HG03439 (cell line): ENCODE results near the gene ZNF665.
"Not testable (repeated sequence)": the region's sequence is repeated elsewhere in the genome, so short reads cannot be mapped to it uniquely, and the experiment has no call there.

ENCODE experiments used
- ATAC-seq: cut with Tn5 transposase; IDR thresholded peaks from one replicate; pipeline ENCODE4 v1.9.1; 2021; ENCODE audit warnings: mild to moderate bottlenecking, moderate library complexity; ENCODE audit not compliant: unreplicated experiment

Gene ZNF665

GRCh38 chr19:53192771-53193534 lies at the start of gene ZNF665:
Gene ZNF665, minus strand, starts transcription at chr19:53193358. Its CDS starts 10,460 bp downstream, at chr19:53182898.
- ATAC-seq = no peak

GRCh38 chr19:53237114-53237777 lies 44.1 kb upstream of the ZNF665 start:
- no peak for ATAC-seq

- ATAC-seq = no peak
These were observed 31.4 kb upstream of the ZNF665 start for GRCh38 chr19:53224606-53225005.

GRCh38 chr19:53222716-53223115 lies 29.6 kb upstream of the ZNF665 start:
- ATAC-seq = not testable (repeated sequence)

GRCh38 chr19:53212703-53213320 lies 19.7 kb upstream of the ZNF665 start:
- ATAC-seq = no peak

- not testable (repeated sequence) for ATAC-seq
These were observed 18.4 kb upstream of the ZNF665 start for GRCh38 chr19:53211554-53211953.

GRCh38 chr19:53196777-53197396 lies 3.7 kb upstream of the ZNF665 start:
- no peak for ATAC-seq

GRCh38 chr19:53195265-53195903 lies 2.2 kb upstream of the ZNF665 start:
- no peak for ATAC-seq

GRCh38 chr19:53193535-53194222 lies 521 bp upstream of the ZNF665 start:
- no peak for ATAC-seq

- no peak for ATAC-seq
These were observed 2.9 kb downstream of the ZNF665 start for GRCh38 chr19:53190253-53190652.

- ATAC-seq = not testable (repeated sequence)
These were observed 3.4 kb downstream of the ZNF665 start for GRCh38 chr19:53189691-53190198.

- ATAC-seq = not testable (repeated sequence)
These were observed 7.8 kb downstream of the ZNF665 start for GRCh38 chr19:53185155-53185882.

- no peak for ATAC-seq
These were observed 9.9 kb downstream of the ZNF665 start for GRCh38 chr19:53183146-53183764.

- ATAC-seq = no peak
These were observed 11.0 kb downstream of the ZNF665 start for GRCh38 chr19:53182202-53182601.

- ATAC-seq = no peak
These were observed 15.2 kb downstream of the ZNF665 start for GRCh38 chr19:53177986-53178385.

- ATAC-seq = no peak
These were observed 20.3 kb downstream of the ZNF665 start for GRCh38 chr19:53172889-53173288.

- no peak for ATAC-seq
These were observed 27.5 kb downstream of the ZNF665 start for GRCh38 chr19:53165691-53166091.

- no peak for ATAC-seq
These were observed 32.0 kb downstream of the ZNF665 start for GRCh38 chr19:53161123-53161522.

GRCh38 chr19:53160350-53160749 lies 32.8 kb downstream of the ZNF665 start:
- ATAC-seq = no peak
